NCI-H2107 (cell line): ENCODE data around the gene AGAP3.

Experiments
- DNase-seq: peaks from one replicate; lab custom pipeline; 2025; lab: John Stamatoyannopoulos, UW

The AGAP3 gene

DNA sequence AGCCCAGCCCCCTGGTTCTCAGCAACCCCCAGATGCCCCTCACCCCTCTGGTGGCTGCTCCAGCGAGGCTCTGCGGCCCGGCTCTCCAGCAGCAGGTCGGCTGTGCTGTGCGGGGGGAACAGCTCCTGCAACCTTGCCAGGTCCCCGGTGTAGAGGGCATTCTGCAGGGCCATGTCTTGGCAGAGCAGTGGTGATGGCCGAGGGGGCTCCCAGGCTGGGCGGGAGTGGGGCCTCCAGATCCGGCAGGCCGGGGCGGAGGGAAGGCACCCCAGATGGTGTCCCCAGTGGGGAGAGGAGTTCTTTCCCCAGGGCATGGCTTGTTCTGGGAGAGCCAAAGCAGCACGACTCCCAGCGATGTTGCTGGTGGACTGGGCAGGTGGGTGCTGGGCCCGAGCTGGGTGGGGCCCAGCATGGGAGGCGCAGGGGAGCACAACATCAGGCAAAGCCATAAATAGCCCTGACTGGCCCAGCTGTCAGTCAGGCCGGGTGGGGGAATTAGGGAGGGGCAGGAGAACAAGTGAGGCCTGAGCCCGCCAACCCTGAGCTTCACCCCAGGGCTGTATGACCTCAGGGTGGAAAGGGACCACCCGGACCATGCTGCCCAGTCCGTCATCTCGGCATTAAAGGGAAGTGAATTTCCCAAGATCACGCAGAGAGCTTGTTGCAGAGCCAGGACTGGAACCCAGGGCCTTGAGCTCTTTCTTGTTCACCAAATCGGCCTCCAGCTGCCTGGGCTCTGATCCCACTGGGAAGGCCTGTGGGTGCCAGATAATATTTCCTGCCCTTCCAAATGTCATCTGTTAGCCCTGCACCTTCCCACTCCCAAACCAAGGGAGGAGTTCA is 101.4 kb downstream of the AGAP3 start:
- no peak for DNase-seq

- no peak for DNase-seq
Measured at GRCh38 chr7:151188252-151188542, 101.9 kb downstream of the AGAP3 start.

DNA sequence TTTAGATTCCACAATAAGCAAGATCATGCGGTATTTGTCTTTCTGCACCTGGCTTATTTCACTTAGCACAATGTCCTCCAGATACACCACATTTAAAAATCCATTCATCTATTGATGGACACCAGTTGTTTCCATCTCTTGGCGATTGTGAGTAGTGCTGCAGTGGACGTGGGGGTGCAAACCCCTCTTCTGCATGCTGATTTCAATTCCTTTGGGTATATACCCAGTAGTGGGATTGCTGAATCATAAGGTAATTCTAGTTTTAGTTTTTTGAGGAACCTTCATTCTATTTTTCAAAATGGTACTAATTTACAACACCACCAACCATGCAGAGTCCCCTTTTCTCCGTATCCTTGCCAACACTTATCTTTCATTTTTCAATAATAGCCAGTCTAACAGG is 102.8 kb downstream of the AGAP3 start:
- no peak for DNase-seq

GRCh38 chr7:151191544-151191943 is 105.3 kb downstream of the AGAP3 start:
- no peak for DNase-seq

- DNase-seq, result no peak
Measured at GRCh38 chr7:151192002-151192539, 105.8 kb downstream of the AGAP3 start.

DNA sequence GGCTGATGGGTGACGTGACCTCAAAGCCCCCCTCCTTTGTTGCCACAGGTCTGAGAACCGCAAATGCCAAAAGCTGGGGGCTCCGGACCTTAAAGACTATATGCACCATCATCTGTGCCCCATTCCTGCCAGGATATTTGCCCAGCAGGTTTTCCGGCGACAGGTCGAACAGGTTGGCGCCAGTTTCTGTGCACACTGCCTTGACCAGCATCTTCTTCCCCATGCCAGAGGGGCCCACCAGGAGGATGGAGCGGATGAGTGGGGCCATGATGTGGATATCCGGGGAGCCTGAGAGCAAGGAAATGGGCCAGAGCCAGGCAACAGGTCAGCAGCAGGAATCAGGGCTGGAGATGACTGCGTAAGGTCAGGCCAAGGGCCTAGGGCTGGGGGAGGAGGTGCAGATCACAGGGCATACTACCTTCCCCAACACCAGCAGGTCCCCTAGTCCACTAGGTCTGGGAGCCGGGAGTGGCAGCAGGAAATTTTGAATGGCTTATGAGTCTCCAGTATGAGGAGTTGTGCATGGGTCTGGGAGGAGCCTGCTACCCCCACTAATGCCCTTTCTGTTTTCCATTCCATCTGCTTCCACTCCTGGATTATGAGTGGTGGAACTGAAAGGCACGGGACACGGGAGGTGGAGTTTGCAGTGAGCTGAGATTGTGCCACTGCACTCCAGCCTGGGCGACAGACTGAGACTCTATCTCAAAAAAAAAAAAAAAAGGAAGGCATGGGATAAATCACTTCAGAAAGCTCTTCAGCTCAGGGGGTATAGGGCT is 107.1 kb downstream of the AGAP3 start:
- DNase-seq, result no peak
